NCI-H1417 treated with DMSO at 0.1 percent for 48 hours (cell line): ENCODE measurements around the gene MSL2.
"Not testable (repeated sequence)": the region's sequence is repeated elsewhere in the genome, so short reads cannot be mapped to it uniquely, and the experiment has no call there.

Experiments
- DNase-seq: peaks from one replicate; lab custom pipeline; 2025; lab: John Stamatoyannopoulos, UW

MSL2 gene

DNA sequence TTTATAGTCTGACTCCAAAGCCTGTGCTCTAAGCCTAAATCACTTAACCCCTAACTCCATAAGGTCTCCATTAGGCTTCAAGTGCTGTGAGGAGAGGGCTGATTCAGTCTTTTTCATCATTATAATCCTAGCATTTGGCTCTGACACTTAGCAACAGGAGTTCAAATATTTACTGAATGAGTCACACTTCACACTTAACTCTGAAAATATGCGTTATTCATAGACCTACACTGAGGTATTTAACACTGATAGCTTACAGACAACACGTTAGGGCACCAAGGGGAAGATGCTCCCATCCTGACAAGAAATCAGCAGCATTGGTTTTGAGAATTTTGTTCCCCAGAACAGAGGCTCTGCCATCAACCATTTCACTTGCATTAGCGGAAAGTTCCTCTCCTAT lies 53.5 kb downstream of the MSL2 start:
- no peak for DNase-seq

DNA sequence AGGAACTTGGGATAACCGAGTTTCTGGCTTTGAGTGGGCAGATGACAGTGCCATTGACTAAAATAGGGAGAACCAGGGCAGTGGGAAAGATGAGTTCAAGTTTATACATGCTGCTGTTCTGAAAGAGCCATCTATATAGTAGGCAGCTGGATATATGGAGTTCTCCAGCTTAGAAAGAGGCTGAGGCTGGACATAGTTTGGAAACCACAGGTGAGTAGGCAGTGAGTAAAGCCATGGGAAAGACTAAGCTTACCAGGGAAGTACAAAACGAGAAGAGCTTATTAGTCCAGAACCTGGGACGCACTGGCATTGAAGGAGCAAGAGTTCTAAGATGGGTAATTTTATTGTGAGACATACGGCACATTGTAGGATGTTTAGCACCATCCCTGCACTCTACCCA lies 54.2 kb downstream of the MSL2 start:
- no peak for DNase-seq

DNA sequence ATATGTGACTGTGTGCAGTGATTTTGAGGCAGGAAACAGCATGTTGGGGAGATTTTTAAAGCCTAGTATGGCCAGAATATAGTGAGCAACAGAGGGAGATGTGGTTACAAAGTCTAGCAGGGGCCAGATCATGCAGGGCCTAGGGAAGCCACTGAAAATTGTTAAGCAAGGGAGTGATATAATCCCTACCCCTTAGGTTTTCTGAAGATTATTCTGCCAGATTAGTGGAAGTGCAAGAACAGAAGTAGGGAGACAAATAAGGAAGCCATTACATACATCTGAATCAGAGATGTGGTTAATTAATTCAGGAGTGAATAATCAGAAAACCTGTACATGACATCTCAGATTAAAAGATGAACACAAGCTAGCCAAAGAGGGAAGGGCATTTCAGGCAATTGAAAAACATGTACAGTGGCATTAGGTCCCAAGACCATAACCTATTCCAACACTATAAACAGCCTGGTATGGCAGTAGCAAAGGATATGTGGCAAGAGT lies 54.8 kb downstream of the MSL2 start:
- no peak for DNase-seq

DNA sequence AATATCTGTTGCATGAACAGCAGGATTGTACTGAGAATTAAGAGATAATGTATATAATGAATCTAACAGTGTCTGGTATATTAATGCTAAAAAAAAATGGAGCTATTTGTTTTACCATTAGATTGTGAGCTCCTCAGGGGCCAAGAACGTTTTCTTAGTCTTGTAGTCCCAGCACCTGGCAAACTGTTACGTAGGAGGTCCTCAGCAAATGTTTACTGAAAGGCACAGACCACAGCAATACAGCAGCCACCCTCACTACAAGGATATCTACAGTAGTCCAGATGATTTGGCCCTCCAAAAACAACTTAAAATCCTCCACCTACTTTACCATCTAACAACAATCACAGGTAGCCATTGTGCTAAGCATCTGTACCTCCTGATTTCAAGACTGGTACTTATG lies 59.7 kb downstream of the MSL2 start:
- DNase-seq: no peak

DNA sequence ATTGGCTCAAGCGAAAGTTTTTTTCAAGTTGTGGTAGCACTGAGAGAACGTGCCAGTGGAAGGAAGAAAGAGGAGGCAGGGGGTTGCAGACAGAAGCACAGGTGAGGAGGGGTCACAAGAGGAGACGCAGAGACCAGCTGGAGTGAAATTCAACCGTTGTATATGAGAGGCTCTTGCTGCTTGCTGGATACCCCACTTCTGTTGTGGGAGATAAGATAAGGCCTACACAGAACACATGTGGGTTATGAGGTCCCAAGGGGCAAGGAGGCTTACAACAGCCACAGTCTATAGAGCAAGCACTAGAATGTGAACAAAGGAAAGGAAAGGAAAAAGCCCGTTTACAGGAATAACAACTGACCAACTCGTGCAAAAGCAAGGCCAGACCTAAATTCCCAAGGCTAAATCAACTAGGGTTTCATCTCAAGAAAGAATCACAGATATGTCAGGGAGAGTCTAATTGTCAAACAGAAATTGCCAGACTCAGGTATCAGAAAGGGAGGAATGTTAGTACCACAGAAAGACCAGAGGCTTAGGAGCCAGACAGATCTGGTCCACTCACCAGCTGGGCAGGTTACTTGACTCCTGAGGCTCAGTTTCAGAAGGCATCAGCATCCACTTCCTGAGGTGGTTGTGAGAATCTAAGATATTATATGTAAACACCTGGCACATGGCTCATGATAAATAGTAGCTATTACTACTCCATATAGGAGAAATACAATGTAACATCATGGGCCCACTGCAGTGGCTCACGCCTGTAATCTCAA lies 60.9 kb downstream of the MSL2 start:
- DNase-seq: no peak

DNA sequence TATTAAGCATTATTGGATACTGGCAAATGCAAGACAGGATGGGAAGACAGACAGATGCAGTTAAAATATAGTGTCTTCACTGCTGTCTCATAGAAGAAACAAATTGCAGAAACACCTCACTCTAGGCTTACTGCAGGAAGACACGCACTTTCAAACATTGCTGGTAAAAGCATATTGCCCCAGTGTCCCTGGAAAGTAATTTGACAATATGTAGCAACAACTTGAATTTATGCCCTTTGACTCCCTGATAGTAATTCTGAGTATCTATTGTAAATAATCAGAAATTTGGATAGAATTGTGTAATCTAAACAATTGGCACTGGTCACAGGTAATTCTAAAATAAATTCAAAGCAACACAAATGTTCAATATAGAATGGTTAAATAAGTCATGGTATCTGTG lies 62.0 kb downstream of the MSL2 start:
- no peak for DNase-seq

DNA sequence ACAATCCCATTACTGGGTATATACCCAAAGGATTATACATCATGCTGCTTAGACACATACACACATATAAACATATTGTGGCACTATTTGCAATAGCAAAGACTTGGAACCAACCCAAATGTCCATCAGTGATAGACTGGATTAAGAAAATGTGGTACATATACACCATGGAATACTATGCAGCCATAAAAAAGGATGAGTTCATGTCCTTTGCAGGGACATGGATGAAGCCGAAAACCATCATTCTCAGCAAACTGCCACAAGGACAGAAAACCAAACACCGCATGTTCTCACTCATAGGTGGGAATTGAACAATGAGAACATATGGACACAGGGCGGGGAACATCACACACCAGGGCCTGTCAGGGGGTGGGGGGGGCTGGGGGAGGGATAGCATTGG lies 64.5 kb downstream of the MSL2 start:
- not testable (repeated sequence) for DNase-seq

DNA sequence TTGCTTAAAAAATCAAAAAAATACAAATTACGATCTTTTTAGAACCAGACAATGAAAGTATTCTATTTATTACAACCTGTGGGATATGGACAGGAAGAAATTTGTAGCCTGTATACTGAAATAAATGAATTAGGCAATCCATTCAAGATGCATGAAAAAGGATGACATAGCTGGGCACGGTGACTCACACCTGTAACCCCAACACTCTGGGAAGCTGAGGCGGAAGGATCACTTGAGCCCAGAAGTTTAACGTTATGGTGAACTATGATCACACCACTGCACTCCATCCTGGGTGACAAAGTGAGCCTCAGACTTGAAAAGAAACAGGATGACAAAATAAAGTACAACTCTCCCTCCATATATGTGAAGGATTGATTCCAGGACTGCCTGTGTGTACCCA lies 74.1 kb downstream of the MSL2 start:
- no peak for DNase-seq

DNA sequence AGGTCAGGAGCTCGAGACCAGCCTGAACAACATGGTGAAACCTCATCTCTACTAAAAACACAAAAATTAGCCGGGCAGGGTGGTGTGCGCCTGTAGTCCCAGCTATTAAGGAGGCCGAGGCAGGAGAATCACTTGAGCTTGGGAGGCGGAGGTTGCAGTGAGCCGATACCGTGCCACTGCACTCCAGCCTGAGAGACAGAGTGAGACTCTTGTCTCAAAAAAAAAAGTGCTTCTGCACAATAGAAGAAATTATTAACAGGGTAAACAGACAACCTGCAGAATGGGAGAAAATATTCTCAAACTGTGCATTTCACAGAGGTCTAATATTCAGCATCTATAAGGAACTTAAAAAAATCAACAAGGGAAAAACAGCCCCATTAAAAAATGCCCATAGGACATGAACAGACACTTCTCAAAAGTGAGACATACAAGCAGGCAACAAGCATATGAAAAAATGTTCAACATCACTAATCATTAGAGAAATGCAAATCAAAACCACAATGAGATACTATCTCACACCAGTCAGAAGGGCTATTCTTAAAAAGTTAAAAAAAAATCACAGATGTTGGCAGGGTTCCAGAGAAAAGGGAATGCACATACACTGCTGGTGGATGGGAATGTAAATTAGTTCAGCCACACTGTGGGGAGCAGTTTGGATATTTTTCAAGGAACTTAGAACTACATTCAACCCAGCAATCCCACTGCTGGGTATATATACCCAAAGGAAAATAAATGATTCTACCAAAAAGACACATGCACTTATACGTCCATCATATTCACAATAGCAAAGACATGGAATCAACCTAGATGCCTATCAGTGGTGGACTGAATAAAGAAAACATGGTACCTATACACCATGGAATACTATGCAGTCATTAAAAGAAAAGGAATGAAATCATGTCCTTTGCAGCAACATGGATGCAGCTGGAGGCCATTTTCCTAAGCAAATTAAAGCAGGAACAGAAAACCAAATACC lies 75.5 kb downstream of the MSL2 start:
- DNase-seq: no peak

DNA sequence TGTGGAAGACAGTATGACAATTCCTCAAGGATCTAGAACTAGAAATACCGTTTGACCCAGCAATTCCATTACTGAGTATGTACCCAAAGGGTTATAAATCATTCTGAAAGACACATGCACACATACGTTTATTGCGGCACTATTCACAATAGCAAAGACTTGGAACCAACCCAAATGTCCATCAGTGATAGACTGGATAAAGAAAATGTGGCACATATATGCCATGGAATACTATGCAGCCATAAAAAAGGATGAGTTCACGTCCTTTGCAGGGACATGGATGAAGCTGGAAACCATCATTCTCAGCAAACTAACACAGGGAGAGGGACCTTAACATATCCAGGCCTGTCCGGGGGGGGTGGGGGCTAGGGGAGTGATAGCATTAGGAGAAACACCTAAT lies 76.4 kb downstream of the MSL2 start:
- not testable (repeated sequence) for DNase-seq

DNA sequence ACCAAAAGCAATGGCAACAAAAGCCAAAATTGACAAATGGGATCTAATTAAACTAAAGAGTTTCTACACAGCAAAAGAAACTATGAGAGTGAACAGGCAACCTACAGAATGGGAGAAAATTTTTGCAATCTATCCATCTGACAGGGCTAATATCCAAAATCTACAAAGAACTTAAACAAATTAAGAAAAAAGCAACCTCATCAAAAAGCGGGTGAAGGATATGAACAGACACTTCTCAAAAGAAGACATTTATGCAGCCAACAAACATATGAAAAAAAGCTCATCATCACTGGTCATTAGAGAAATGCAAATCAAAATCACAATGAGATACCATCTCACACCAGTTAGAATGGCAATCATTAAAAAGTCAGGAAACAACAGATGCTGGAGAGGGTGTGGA lies 76.8 kb downstream of the MSL2 start:
- DNase-seq: not testable (repeated sequence)

DNA sequence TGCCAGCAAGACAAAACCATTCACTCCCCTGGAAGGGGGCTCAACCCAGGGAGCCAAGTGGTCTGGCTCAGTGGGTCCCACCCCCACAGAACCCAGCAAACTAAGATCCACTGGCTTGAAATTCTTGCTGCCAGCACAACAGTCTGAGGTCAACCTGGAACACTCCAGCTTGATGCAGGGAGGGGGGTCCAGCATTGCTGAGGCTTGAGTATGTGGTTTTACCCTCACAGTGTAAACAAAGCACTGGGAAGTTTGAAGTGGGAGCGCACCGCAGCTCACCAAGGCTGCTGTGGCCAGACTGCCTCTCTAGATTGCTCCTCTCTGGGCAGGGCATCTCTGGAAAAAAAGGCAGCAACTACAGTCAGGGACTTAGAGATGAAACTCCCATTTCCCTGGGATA lies 81.7 kb downstream of the MSL2 start:
- DNase-seq: no peak

DNA sequence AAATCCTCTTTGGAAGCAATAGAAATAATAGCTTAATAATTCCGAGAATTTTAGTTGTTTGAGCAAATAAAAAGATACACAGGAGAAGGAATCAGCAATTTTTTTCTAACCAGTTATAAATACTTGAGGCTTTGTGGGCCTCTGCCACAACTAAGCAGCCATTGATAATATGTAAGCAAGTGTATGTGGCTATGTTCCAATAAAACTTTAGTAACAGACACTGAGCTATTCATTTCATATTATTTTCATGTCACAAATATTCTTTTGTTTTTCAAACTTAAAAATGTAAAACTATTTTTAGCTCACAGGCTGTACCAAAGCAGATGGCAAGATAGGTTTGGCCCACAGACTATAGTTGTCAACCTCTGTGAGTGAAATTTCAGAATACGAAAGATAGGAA lies 85.7 kb downstream of the MSL2 start:
- no peak for DNase-seq

DNA sequence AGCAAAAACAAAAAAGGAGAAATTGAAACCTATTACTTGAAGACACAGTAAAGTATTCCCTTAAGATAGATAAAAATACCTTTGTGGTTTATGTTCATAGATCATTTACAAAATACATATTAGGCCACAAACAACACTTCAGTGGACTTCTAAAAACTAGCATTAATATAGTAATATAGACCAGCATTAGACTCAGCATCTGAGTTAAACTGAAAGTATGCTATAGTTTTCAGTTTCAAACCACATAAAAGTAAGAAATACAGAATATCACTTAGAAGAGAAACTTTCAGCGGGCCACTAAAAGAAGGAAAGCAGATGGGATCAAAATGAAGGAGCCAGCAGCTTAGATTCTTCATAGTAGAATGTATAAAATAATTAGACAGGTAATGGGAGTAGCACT lies 86.6 kb downstream of the MSL2 start:
- DNase-seq: no peak

DNA sequence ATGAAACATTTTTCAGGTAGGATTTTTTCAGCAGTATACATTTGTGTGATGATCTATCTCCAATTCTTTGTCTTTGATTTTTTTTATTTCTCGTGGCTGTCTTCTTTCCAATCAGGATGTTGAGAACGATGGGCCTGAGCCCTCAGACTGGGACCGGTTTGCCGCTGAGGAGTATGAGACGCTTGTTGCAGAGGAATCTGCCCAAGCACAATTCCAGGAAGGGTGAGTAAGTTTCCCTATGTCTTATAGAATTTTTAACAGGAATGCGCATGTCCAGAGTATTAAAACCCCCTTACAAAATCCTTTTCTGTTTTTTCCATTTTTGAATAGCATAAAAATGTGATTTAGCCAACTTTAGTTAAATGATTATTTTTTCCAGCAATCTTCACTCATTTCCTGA lies 90.0 kb downstream of the MSL2 start:
- DNase-seq: no peak

DNA sequence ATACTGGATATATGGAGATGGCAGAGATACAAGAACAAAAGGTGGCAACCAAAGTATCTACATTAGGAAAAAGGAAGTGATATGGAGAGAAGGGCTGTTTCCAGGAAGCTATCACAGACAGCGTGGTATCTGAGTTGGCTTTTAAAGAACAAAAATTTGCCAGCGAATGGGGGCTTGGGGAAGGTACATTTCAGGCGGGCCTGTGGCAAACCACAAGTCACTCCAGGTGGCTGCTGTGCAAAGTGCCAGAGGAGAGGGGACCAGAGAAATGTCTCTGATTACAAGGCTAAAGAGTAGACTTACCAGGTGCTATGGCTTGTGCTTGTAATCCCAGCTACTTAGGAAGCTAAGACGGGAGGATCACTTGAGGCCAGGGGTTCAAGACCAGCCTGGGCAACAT lies 91.1 kb downstream of the MSL2 start:
- DNase-seq: no peak
